ENCODE results near the gene LUZP2.
"Not testable (repeated sequence)": the region's sequence is repeated elsewhere in the genome, so short reads cannot be mapped to it uniquely, and the experiment has no call there.

DNA sequence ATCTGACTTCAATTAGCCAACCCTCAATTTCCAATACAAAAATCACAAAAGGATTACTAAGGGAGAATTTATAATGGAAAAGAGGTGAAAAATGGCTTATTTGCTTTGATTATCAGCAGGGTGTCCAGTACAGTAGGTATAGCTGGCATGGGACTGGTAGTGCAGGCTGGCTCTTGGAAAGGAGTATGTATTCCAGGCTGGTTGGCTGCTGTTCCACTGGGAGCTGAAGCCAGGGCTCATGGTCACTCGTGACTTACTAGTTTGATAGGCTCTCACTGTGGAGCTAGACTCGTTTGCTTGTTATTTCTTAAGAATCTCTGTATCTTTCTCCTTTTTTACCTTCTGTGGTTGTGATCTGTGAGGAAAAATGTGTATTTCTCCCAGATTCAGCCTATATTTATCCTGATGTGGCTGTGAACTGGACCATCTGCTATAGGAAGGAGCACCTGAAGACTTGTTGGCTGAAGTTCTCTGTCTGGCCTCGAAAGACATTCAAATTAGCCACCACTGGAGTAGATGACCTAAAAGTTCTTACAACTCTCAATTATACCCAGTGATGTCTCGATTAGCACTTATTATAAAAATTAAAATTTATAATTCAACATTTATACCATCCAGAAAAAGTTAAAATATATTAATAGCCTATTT, 395.1 kb downstream of the LUZP2 start:
- TF ChIP-seq, protein P1, sequence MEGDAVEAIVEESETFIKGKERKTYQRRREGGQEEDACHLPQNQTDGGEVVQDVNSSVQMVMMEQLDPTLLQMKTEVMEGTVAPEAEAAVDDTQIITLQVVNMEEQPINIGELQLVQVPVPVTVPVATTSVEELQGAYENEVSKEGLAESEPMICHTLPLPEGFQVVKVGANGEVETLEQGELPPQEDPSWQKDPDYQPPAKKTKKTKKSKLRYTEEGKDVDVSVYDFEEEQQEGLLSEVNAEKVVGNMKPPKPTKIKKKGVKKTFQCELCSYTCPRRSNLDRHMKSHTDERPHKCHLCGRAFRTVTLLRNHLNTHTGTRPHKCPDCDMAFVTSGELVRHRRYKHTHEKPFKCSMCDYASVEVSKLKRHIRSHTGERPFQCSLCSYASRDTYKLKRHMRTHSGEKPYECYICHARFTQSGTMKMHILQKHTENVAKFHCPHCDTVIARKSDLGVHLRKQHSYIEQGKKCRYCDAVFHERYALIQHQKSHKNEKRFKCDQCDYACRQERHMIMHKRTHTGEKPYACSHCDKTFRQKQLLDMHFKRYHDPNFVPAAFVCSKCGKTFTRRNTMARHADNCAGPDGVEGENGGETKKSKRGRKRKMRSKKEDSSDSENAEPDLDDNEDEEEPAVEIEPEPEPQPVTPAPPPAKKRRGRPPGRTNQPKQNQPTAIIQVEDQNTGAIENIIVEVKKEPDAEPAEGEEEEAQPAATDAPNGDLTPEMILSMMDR (IDR thresholded peaks at IDR 0.05): not testable (repeated sequence)
- not testable (repeated sequence) for TF ChIP-seq ZFX (IDR thresholded peaks at IDR 0.05; ENCODE audit: borderline replicate concordance)

All from 22Rv1 (cell line).